ENCODE data around the gene DCUN1D1. TPM values are rescaled to one million over a fixed set of nuclear protein-coding genes. Genes with fewer than 3 reads are reported as not detected.

Gene DCUN1D1
- total RNA-seq, 4 donors from 2014 or later, result 20.5 to 31.4 (median 27.4) TPM

- no peaks in the 10 kb centered on the region for H3K27me3 ChIP-seq
- 72 to 100% methylated on average over 2 to 3 of the region's 3 CpGs for WGBS, 2 donors (ENCODE audit: low coverage in 1 of 2)
- H3K9me3 ChIP-seq, result peaks cover 5% of the 10 kb centered on the region in 2 donors
- DNase-seq, result no peak
- H3K36me3 ChIP-seq, result no peaks in the 10 kb centered on the region
- in situ Hi-C loops (cut with MboI; ENCODE audit: low pct_ligation_motif_present in 1 of 4, low pct_unique_long_range_greater_than_20kb in 1 of 4, low sequenced_read_pairs in 3 of 4) (no loop called here), intact Hi-C loops (cut with DNase I; ENCODE audit: low total_unique reads) (no loop called here)
- no peak for TF ChIP-seq POLR2AphosphoS5 (IDR thresholded peaks at IDR 0.05)
- no peak for TF ChIP-seq POLR2A (IDR thresholded peaks at IDR 0.05)
- no peak for TF ChIP-seq CTCF (IDR thresholded peaks at IDR 0.05)
- no peak for TF ChIP-seq EP300 (IDR thresholded peaks at IDR 0.05; ENCODE audit: low read depth)
- H3K4me3 ChIP-seq, result no peak overlapping the region
- H3K4me1 ChIP-seq, result no peaks in the 10 kb centered on the region
- H3K27ac ChIP-seq, result no peak overlapping the region
Measured at GRCh38 chr3:182937293-182938051, 42.9 kb downstream of the DCUN1D1 start.

- in situ Hi-C loops (cut with MboI; ENCODE audit: low pct_ligation_motif_present in 1 of 4, low pct_unique_long_range_greater_than_20kb in 1 of 4, low sequenced_read_pairs in 3 of 4), result no loop called here
- Histone ChIP-seq H3K9me3 (peaks cover 6% of the 10 kb centered on the region in 2 donors), H3K4me1 (no peaks in the 10 kb centered on the region), H3K36me3 (no peaks in the 10 kb centered on the region), H3K27me3 (no peaks in the 10 kb centered on the region), H3K4me3 (no peak overlapping the region), H3K27ac (no peak overlapping the region)
- WGBS, 2 donors (ENCODE audit: low coverage in 1 of 2), result 90 to 93% methylated on average over 1 of the region's 1 CpG
- no peak for DNase-seq
- intact Hi-C loops (cut with DNase I; ENCODE audit: low total_unique reads), result no loop called here
- TF ChIP-seq CTCF (IDR thresholded peaks at IDR 0.05), result no peak
Measured at GRCh38 chr3:182936918-182937285, 43.4 kb downstream of the DCUN1D1 start.

GRCh38 chr3:182936239-182936917 lies 44.0 kb downstream of the DCUN1D1 start:
- intact Hi-C loops (cut with DNase I; ENCODE audit: low total_unique reads) (no loop called here), in situ Hi-C loops (cut with MboI; ENCODE audit: low pct_ligation_motif_present in 1 of 4, low pct_unique_long_range_greater_than_20kb in 1 of 4, low sequenced_read_pairs in 3 of 4) (no loop called here)
- 91 to 94% methylated on average over 4 of the region's 4 CpGs for WGBS, 2 donors (ENCODE audit: low coverage in 1 of 2)
- no peak for DNase-seq
- no peak for TF ChIP-seq POLR2A (IDR thresholded peaks at IDR 0.05)
- Histone ChIP-seq H3K27me3 (no peaks in the 10 kb centered on the region), H3K36me3 (no peaks in the 10 kb centered on the region), H3K4me3 (no peak overlapping the region), H3K27ac (no peak overlapping the region), H3K4me1 (no peaks in the 10 kb centered on the region), H3K9me3 (peaks cover 6% of the 10 kb centered on the region in 2 donors)

- intact Hi-C loops (cut with DNase I; ENCODE audit: low total_unique reads), result no loop called here
- H3K4me3 ChIP-seq, result no peak overlapping the region
Measured at GRCh38 chr3:182935803-182936202, 44.5 kb downstream of the DCUN1D1 start.

More at GRCh38 chr3:182935803-182936202, 44.5 kb downstream of the DCUN1D1 start:
- TF ChIP-seq EP300 (IDR thresholded peaks at IDR 0.05; ENCODE audit: low read depth) (no peak), POLR2AphosphoS5 (IDR thresholded peaks at IDR 0.05) (no peak), CTCF (IDR thresholded peaks at IDR 0.05) (no peak), POLR2A (IDR thresholded peaks at IDR 0.05) (no peak)
- DNase-seq, result no peak
- no peaks in the 10 kb centered on the region for H3K36me3 ChIP-seq
- 58 to 72% methylated on average over 3 of the region's 3 CpGs for WGBS, 2 donors (ENCODE audit: low coverage in 1 of 2)
- H3K9me3 ChIP-seq, result peaks cover 6% of the 10 kb centered on the region in 2 donors
- in situ Hi-C loops (cut with MboI; ENCODE audit: low pct_ligation_motif_present in 1 of 4, low pct_unique_long_range_greater_than_20kb in 1 of 4, low sequenced_read_pairs in 3 of 4), result no loop called here
- no peaks in the 10 kb centered on the region for H3K4me1 ChIP-seq
- no peaks in the 10 kb centered on the region for H3K27me3 ChIP-seq
- H3K27ac ChIP-seq, result no peak overlapping the region
